ENCODE results near the gene CACUL1. TPM values are rescaled to one million over a fixed set of nuclear protein-coding genes. Genes with fewer than 3 reads are reported as not detected.

CACUL1 gene
- total RNA-seq, 1 experiment from 2014 or later: 67.5 TPM

DNA sequence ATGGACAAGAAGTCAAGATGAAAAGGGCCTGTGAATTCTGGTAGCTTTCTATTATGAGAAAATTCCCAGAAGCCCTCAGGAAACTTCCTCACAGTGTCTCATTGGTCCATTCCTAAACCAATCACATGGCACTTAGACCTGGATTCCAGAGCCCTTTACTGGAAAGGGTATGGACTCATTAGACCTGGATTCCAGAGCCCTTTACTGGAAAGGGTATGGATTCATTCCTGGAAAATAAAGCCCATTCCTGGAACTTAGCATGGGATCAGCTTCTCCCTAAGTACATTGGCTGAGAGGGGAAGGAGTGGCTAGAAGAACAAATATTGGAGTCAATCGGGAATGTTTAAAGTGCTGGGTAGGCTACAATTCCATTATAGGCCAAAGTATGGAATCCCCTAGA is 3.7 kb upstream of the CACUL1 start:
- Histone ChIP-seq H3K9ac (ENCODE audit: low read length) (no peak overlapping the region), H2AFZ (ENCODE audit: low read depth, low read length, poor library complexity, severe bottlenecking) (peak overlapping the region; percentile 36), H3K4me3 (replicated peaks in 1 of 2; ENCODE audit: low read depth in 1 of 2, low read length in 2 of 2) (no peak overlapping the region), H3K9me3 (ENCODE audit: control insufficient read depth in 1 of 2, insufficient read depth in 1 of 2, low read depth in 1 of 2, low read length in 2 of 2) (no peaks in the 10 kb centered on the region), H3K27ac (ENCODE audit: low read depth, low read length) (no peak overlapping the region), H3K79me2 (ENCODE audit: insufficient read depth, low read length) (peaks cover 14% of the 10 kb centered on the region), H4K20me1 (ENCODE audit: insufficient read depth) (peaks cover 1% of the 10 kb centered on the region; the same call in 1 of the 2 replicates), H3K27me3 (ENCODE audit: insufficient read depth, low read length) (peaks cover under 1% of the 10 kb centered on the region; the same call in 1 of the 2 replicates), H3K9me2 (ENCODE audit: insufficient read depth) (no peaks in the 10 kb centered on the region), H3K4me2 (ENCODE audit: low read length) (no peak overlapping the region), H3K36me3 (ENCODE audit: control insufficient read depth in 1 of 2, insufficient read depth in 2 of 2, low read length in 2 of 2) (no peaks in the 10 kb centered on the region), H3K4me1 (ENCODE audit: control insufficient read depth in 1 of 2, insufficient read depth in 2 of 2, low read length in 2 of 2) (peaks cover 6 to 14% of the 10 kb centered on the region in 2 experiments)
- intact Hi-C loops (cut with micrococcal nuclease): no loop called here
- POLR2A ChIA-PET: no interaction called here
- no peak for TF ChIP-seq ZFX (IDR thresholded peaks at IDR 0.05)
- BruUV-seq (replicated peaks): no TSS peak
- CTCF ChIA-PET: no interaction called here
- ATAC-seq (no peak), DNase-seq (ENCODE audit: low read depth, low spot score) (no peak)
- RAD21 ChIA-PET (ENCODE audit: low non-redundant PET in 1 of 2, low total read pairs in 2 of 2, uncharacterized antibody in 2 of 2, unreplicated experiment in 2 of 2): no interaction called here

DNA sequence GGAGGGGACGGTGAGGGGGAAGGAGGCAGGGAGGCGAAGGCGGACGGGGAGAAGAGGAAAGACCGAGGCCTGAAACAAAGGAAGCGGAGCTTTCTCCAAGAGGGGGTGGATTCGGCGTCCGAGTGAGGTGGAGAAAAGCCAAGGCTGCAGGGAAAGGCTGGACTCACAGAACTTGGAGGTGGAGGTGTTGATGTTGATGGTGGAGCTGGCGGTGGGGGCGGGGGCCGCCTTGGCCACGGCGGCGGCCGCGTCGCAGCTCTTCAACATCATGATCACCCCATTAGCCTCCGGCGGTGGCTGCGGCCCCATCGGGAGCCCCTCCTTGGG is 578 bp downstream of the CACUL1 start:
- ChIA-PET POLR2A (interaction anchor here (1.2 to 1.8 kb wide), 4 partner anchors 9 to 91 kb away, joined by 4 to 8 read pairs (median 6); no protein-coding TSS in a partner anchor), CTCF (interaction anchor here (1.5 to 2.5 kb wide), 2 partner anchors 34 to 96 kb away, joined by 4 to 17 read pairs; no protein-coding TSS in a partner anchor), RAD21 (ENCODE audit: low non-redundant PET in 1 of 2, low total read pairs in 2 of 2, uncharacterized antibody in 2 of 2, unreplicated experiment in 2 of 2) (interaction anchor here in 1 of 2 experiments (0.7 kb wide), 1 partner anchor 89 kb away, joined by 4 read pairs; no protein-coding TSS in a partner anchor)
- no peak overlapping the region for H2AFZ ChIP-seq (ENCODE audit: low read depth, low read length, poor library complexity, severe bottlenecking)
- peaks cover 16% of the 10 kb centered on the region for H4K20me1 ChIP-seq (ENCODE audit: insufficient read depth)
- H3K4me2 ChIP-seq (ENCODE audit: low read length): peak overlapping the region; percentile 92
- H3K79me2 ChIP-seq (ENCODE audit: insufficient read depth, low read length): peaks cover 57% of the 10 kb centered on the region
- TF ChIP-seq ZBTB33 (IDR thresholded peaks at IDR 0.05; ENCODE audit: extremely low read depth, insufficient replicate concordance, low read length): no peak
- TF ChIP-seq ELF1 (IDR thresholded peaks at IDR 0.05; ENCODE audit: borderline replicate concordance, low read depth): no peak
- TF ChIP-seq CBX3 (IDR thresholded peaks at IDR 0.05; ENCODE audit: low read depth): no peak
- TF ChIP-seq YY1 (IDR thresholded peaks at IDR 0.05; ENCODE audit: extremely low read depth, insufficient replicate concordance, low read depth, low read length): no peak
- no peak for TF ChIP-seq REST (IDR thresholded peaks at IDR 0.05; ENCODE audit: low read depth)
- TF ChIP-seq TCF7L2 (IDR thresholded peaks at IDR 0.05; ENCODE audit: borderline replicate concordance, extremely low read depth, insufficient read depth, insufficient read length): no peak
- TF ChIP-seq, protein P1, sequence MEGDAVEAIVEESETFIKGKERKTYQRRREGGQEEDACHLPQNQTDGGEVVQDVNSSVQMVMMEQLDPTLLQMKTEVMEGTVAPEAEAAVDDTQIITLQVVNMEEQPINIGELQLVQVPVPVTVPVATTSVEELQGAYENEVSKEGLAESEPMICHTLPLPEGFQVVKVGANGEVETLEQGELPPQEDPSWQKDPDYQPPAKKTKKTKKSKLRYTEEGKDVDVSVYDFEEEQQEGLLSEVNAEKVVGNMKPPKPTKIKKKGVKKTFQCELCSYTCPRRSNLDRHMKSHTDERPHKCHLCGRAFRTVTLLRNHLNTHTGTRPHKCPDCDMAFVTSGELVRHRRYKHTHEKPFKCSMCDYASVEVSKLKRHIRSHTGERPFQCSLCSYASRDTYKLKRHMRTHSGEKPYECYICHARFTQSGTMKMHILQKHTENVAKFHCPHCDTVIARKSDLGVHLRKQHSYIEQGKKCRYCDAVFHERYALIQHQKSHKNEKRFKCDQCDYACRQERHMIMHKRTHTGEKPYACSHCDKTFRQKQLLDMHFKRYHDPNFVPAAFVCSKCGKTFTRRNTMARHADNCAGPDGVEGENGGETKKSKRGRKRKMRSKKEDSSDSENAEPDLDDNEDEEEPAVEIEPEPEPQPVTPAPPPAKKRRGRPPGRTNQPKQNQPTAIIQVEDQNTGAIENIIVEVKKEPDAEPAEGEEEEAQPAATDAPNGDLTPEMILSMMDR (IDR thresholded peaks at IDR 0.05 in 2 of 3, conservative IDR thresholded peaks at IDR 0.05 in 1 of 3; ENCODE audit: borderline replicate concordance in 1 of 3, insufficient read depth in 1 of 3, low read depth in 2 of 3, low read length in 2 of 3): no peak
- no peak for TF ChIP-seq MAX (IDR thresholded peaks at IDR 0.05)
- peak overlapping the region; percentile 81 to 94 for H3K4me3 ChIP-seq (replicated peaks in 1 of 2; ENCODE audit: low read depth in 1 of 2, low read length in 2 of 2)
- intact Hi-C loops (cut with micrococcal nuclease): no loop called here
- H3K9ac ChIP-seq (ENCODE audit: low read length): peak overlapping the region; percentile 81
- no peaks in the 10 kb centered on the region for H3K9me3 ChIP-seq (ENCODE audit: control insufficient read depth in 1 of 2, insufficient read depth in 1 of 2, low read depth in 1 of 2, low read length in 2 of 2)
- no peaks in the 10 kb centered on the region for H3K27me3 ChIP-seq (ENCODE audit: insufficient read depth, low read length)
- H3K27ac ChIP-seq (ENCODE audit: low read depth, low read length): peak overlapping the region; percentile 83
- H3K36me3 ChIP-seq (ENCODE audit: control insufficient read depth in 1 of 2, insufficient read depth in 2 of 2, low read length in 2 of 2): no peaks in the 10 kb centered on the region
- H3K4me1 ChIP-seq (ENCODE audit: control insufficient read depth in 1 of 2, insufficient read depth in 2 of 2, low read length in 2 of 2): peaks cover 10 to 21% of the 10 kb centered on the region in 2 experiments
- no peak for DNase-seq (ENCODE audit: low read depth, low spot score)
- H3K9me2 ChIP-seq (ENCODE audit: insufficient read depth): no peaks in the 10 kb centered on the region
- BruUV-seq (replicated peaks): no TSS peak
- peak; percentile 22 for ATAC-seq

All from HCT116 (cell line).